ENCODE measurements around the gene PRPF19.

Gene PRPF19

DNA sequence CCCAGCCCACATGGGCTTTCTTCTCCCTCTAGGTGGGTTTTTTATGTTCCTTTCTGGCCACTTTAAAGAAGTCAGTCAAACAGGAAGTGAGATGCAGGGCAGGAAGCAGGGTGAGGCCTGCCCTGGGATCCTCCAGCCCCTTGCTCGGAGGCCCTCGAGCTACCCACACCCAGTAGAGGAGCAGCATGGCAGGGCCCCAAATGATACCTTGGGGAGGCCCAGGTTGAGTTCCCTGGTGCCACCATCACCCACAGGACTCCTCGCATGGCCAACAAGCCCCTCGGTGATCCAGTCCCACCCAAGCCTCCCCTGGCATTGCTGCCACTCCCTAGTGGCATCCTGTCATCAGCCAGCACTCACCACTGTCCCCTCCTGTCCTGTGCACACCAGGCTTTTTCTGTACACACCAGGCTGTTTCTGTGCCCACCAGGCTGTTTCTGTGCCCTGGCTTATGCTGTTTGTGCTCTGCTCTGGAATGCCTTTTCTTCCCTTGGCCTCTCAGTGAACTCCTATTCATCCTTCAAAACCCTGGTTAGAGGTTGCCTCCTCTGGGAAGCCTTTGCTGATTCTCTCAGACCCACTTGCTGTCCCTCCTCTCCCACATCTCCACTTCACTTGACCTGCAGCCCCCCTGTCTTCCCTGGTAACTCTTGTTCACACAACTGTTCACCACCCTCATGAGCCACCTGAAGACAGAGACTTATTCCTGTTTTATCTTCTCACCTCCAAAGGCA is 47.5 kb downstream of the PRPF19 start:
- DNase-seq (ENCODE audit: low read depth in 2 of 2) = no peak

DNA sequence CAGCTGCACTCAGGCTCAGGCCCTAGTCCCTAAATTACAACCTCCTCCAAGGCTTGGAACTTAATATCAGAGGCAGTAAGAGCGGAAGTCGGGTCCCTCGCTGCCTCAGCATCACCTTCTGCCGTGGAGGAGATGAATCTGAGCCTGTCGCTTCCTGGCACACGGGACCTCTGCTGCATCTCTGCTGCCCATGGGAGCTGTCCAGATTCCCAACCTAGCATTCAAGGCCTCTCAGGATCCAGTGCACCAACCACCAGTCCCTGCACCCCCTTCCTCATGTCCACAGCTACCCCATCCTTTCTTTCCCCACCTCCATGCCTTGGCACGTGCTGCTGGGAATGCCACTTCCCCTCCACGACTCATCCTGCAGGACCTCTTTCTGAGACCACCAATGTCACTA is 48.1 kb downstream of the PRPF19 start:
- DNase-seq (ENCODE audit: low read depth in 2 of 2) = no peak

DNA sequence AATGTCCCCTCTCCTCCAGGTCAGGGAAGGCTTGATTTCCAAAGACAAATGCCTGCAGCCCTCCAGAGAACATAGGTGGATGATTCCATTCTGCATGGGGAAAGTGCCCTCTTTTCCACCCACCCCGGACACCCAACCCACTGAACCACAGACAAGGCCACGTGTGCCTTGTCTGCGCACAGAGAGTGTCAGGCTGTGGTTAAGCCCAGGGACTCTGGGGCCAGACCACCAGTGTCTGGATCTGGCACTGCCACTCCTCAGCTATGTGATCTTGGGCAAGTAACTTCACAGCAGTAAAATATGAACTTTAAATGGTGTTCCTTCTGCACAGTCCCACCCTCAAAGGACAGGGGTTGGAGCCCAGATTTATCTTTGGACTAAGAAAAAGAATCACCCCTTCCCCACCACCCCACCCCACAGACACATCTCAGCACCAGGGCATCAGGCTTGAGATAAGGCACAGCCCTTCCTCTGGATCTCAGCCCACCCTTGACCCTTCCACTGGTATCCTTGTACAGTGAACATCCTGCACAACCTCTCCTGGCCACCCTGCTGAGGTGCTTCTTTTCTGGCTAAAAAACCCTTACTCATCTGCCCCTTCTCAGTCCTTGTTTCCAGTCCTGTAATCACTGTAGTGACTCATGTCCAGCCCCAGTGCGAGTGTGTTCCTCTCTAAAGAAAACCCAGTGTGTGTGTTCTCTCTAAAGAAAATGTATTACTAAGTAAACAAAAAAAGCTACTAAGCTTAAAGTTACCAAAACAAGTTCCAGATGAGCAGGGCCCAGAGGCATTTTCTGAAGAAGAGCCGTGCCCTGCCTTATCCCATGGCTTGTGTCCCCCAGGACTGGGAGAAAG is 48.8 kb downstream of the PRPF19 start:
- DNase-seq (ENCODE audit: low read depth in 2 of 2) = no peak

DNA sequence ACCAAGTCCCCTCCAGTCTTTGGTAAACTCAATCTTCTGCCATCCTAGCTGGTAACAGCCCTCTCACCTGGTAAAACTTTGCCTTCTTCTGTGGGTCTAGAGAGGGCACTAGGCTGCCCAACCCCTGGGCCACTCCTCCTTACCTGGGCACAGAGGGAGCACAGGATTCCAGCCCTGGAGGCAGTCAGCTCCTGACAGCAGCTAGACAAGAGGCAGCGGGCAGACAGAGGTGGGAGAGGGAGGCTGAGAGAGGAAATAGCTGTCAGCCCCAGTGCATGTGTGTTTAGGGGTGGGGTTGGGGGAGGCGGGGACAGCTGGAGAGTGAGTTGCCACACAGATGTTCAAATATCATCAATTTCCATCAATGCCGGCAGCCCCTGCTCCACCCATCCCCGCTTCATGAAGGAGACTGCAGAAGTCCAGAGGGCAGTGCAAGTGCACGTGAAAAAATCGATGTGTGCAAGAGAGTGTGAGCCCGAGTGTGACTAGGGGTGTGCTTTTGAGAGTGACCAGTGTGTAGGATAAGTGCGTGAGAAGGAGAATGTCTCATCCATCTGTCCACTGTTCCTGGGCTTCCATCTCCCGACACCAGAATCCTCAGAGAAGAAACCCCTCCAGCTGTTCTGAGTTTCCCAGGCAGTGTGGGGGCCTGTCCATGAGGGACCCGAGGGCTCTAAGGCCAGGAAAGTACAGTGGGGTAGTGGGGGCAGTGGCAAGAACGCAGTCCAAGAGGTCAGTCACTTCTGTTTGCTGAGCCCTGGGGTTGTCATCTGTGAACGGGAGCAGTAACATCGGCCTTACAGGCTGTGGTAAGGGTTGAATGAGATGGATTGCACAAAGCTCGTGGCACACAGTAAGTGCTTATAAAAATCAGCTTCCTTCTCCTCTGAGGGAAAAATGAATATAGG is 50.4 kb downstream of the PRPF19 start, which contains the start of gene PTGDR2:
TSS of gene PTGDR2 (minus strand) at position 225 of the 908 bp plus-strand sequence. CDS start 2,228 bp downstream, outside the sequence.
- no peak for DNase-seq (ENCODE audit: low read depth in 2 of 2)

DNA sequence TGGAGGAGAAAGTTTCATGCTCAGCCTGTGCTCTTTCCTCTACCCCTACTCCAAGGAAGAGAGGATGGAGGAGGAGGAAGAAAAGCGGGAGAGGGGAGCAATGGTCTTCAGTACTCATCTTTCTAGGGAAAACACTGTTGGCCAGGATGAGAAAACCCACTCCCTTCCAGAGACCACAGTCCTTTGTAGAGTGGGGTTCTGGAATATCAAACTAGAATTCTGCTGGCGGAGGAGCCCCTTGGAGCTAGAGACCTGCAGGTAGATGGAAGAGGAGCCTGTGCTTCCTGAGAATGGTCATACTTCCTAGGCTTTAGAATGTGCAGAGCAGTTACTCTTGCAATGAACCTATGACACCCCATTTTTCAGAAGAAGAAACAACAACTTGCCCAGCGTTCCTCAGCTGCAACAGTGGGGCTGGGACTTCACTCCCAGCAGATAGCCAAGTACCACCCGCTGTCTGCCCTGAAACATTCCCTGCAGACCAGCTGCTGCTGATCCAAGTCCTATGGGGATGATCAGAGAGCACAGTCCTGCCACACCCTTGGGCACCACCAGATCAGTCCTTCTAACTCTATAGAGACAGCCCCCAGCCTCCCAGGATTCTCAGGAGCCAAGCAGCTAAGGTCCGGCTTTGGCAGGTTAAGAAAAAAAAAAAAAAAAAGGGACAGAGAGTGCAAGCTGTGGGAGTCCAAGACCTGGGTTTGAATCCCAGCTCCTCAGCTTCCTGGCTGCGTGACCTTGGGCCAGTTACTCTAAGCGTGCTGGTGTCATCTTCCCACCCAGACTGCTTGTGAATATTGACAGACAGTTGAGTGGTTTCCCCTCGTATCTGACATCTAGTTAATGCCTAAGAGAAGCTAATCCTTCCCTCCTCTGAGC is 51.3 kb downstream of the PRPF19 start:
- no peak for DNase-seq (ENCODE audit: low read depth in 2 of 2)

DNA sequence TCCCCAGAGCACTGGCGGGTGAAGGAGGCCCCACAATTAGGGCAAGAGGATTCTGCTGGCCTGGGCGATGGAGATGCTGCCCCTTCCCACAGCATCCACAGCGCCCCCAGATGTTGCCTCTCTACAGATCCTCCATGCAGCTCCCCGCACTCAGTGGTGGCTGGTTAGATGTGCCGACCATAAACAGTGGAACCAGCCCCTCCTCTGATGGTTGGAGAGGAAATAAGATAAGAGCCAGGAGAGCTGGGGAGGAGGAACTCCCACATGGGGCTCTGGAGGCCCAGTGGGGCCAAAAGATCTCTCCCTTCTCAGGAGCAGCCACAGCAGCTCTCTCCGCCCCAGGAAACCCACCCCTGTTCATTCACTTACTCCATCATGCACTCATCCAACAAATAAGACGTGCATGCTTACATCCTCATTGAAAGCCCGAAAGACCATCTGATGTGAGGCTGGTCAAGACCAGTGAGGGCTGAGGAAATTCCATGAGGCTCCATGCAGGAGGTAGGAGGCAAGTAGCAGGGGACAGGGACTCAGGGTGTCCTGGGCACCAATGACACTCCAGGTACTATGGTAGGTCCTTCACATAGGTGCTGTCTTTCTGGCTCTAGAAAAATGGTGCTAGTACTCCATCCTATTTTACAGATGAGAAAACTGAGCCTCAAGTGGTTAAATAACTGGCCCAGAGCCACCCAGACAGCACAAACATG is 52.1 kb downstream of the PRPF19 start:
- DNase-seq (ENCODE audit: low read depth in 2 of 2) = no peak

DNA sequence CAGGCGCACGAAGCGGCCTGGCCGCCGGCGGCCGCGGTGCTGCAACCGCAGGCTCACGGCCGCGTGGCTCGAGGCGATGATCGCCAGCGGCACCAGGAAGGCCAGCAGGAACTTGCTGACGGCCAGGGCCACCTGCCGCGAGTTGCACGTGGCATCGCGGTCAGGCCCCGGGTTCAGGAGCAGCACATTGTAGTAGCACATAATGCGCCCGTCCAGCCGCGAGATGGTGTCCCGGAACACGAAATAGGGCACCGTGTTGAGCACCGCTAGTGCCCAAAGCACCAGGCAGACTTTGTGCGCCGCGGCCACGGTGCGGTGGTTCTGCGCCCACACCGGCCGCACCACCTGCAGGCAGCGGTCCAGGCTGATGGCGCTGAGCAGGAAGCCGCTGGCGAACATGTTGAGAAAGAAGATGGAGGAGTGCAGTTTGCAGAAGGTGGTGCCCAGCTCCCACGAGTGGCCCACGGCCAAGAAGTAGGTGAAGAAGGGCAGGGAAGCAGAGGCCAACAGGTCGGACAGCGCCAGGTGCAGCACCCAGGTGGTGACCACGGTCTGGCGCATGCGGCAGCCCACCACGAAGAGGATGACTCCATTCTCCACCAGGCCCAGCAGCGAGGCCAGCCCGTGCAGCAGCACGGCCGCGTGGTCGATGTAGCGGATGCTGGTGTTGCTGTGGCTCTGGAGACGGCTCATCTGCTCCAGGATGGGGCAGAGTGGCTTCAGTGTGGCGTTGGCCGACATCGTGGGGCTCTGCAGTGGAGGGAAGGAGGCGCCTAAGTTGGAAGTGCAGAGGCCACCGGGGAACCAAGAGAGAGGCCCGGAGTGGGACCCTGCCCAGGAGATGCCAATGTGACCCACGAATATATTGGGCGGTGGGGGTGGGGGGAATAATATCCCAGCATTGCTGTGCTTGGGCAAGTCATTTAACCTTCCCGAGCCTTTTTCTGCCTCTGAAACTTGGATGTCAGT is 53.1 kb downstream of the PRPF19 start:
- no peak for DNase-seq (ENCODE audit: low read depth in 2 of 2)

DNA sequence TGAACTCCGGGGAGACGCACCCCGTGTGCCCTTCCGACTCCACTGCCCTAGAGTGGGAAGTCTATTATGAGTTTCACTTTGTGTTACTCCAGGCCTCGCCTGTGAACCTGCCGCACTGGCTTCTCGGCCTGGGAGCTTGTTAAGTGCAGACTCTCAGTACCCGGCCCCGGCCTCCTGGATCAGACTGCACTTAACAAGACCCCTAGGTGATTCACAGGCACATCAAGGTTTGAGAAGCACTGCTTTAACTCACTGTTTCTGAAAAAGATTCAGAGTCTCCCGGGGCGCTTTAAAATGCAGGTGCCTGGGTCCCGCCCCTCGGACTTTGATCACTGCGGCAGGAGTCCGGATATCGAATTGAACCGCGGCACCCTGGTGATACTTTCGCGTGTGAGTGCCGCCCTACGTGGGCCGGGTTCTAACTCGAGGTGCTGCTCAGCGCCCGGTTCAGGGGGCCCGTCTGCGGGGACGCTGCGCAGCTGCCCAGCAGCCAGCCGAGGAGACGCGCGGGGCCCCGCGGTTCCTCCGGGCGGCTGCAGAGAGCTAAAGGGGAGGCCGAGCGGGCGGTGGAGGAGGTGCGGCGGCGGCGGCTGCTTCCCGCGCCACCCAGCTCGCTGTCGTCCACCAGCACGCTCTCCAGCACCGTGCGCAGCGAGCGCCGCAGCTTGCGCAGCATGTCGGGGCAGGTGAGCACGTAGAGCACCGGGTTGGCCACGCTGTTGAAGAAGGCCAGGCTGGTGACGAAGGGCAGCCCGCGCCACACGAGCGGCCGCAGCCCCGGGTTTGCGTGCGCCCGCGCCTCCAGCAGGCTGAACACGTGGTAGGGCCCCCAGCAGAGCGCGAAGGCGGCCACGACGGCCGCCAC is 54.0 kb downstream of the PRPF19 start:
- DNase-seq (ENCODE audit: low read depth in 2 of 2) = no peak

DNA sequence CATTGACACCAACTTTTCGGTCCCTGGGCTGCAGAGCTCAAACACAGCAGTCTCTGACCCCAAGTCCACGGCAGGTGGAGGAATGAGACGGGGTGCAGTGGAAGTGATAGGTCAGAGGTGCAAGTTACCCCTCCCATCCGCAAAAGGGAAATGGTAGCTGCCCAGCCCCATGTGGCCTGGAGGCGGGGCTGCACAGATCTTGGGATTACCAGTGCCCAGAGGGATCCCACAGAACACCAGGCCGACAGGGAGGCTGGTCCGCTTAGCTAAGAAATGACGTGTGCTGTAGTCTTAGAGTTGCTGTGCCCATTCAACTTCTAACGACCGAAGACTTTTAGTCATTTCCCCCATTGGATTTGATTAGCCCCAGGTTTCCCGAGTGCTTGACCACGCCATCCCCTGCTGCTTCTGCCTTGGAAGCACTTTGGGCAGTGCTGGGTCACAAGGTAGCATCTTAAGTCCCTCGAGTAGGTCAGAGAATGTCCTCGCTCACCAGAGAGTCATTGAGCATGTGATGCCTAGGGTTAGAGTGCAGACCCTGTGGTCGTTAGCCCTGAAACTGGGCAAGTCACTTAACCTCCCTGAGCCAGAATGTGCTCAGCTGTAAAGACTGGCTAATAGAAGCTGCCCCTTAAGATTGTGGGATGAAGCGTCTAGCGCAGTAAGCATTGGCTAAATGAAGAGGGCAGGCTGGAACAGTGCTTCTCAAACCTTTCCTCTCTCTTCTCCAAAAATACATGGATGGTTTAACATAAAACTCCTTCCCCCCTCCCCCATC is 54.9 kb downstream of the PRPF19 start:
- DNase-seq (ENCODE audit: low read depth in 2 of 2) = no peak

DNA sequence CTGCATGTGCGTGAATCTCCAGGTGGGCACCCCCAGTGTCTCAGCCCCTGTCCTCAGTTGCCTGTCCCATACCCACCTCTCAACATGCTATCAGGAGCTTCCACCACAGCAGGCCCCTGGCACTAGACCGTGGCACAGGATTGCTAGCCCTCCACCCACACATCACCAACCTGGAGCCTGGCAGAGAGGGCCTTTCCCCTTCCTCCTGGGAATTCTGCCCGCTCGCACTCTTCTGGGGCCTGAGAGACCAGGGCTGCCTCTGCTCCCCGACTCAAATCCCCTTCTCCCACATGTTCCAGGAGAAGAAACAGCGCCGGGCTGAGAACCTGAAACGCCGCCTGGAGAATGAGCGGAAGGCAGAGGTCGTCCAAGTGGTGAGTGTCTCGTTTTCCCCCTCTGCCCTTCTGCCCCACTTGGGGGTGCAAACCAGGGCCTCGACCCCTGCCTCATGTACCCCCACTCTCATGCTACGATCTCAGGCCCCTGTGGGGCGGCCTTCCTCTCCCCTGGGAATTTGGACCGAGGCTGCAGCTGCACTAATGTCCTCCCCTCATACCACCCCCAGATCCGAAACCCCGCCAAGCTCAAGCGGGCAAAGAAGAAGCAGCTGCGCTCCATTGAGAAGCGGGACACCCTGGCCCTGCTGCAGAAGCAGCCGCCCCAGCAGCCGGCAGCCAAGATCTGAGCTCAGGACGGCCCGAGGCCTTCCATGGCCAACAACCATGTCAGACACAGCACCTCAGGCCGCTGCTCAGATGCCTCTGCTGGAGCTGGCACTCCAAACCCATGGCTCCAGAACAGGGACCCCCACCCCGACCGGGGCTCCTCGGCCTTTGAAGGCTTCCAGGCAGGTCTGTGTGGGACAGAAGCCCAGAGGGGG is 56.5 kb downstream of the PRPF19 start:
- DNase-seq (ENCODE audit: low read depth in 2 of 2) = no peak

DNA sequence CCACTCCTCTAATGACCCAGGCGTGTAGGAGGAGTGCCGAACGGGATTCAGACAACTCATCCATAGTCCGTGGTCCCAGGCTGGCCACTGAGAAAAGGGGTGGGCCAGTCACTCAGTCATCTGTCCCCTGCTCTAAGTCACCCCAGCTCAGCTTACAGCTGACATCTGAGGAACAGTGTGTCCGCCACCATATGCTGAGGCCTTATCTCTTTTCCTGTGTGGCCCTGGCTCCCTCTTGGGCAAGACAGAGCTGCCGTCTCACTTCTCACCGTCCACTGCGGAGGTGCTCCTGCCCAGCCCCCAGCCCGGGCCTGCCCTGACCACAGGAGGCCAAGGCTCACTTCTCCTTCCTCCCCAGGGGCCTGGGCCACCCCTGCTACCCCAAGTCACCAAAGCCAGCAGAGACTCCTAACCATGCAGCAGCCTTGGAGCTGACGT is 57.7 kb downstream of the PRPF19 start:
- no peak for DNase-seq (ENCODE audit: low read depth in 2 of 2)

DNA sequence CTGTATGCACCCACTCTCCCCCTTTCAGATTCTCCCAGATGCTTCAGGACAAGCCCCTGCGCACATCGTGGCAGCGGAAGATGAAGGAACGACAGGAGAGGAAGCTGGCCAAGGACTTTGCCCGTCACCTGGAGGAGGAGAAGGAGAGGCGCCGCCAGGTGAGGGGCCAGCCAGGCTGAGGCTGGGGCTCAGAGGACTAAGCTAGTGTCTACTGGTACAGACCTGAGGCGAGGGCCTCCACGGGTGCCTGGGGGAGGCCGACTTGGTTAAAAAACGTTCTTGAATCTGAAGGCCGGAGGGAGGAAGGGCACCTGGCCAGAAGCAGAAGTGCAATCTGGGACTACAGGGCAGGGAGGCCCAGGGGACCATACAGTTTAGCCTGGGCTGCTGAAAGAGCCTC is 58.5 kb downstream of the PRPF19 start:
- no peak for DNase-seq (ENCODE audit: low read depth in 2 of 2)

DNA sequence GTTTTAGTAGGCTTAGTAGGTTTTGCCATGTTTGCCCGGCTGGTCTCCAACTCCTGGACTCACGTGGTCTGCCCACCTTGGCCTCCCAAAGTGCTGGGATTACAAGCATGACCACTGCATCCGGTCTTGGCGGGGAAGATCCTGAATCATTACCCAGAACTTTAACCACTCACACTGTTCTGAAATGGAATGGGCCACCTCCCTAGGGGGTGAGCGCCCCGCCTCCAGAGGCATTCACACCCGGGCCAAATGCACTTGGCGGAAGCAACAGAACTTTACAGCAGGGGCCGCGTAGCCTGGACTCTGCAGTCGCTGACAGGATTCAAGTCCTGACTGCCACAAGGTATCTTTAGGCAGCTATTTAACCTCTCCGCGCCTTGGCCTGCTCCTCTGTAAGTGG is 59.1 kb downstream of the PRPF19 start:
- DNase-seq (ENCODE audit: low read depth in 2 of 2) = no peak

DNA sequence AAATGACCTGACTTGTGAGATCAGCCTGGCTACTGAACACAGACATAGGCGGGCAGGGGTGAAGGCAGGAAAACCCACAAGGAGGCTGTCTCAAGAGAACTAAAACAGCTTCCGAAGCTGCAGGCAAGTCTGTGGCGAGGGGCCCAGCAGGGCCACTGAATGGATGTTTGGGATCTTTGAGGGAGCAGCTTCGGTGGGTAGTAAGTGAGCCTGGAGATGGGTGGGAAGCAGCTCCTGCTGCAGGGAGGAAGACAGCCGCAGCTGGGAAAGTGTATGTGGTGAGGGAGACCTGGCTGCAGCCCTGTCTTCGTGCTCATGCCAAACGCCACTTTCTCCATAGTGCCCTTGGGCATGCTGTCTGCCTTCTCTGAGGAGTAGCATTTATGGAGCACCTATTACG is 61.0 kb downstream of the PRPF19 start:
- DNase-seq (ENCODE audit: low read depth in 2 of 2) = no peak

DNA sequence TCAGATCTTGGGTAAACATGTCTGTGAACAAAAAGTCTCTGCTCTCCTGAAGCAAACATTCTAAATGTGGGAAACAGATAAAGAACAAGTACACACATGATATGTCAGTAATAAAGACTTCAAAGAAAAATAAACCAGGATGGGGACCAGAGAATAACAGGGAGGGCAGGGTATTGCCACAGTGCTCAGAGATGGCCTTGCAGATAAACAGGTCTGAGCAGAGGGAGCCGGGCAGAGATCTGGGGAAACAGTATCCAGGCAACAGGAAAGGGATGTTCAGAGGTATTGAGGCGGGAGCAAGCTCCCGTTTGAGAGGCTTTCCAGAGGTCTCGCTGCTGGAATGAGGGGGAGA is 61.5 kb downstream of the PRPF19 start:
- no peak for DNase-seq (ENCODE audit: low read depth in 2 of 2)

DNA sequence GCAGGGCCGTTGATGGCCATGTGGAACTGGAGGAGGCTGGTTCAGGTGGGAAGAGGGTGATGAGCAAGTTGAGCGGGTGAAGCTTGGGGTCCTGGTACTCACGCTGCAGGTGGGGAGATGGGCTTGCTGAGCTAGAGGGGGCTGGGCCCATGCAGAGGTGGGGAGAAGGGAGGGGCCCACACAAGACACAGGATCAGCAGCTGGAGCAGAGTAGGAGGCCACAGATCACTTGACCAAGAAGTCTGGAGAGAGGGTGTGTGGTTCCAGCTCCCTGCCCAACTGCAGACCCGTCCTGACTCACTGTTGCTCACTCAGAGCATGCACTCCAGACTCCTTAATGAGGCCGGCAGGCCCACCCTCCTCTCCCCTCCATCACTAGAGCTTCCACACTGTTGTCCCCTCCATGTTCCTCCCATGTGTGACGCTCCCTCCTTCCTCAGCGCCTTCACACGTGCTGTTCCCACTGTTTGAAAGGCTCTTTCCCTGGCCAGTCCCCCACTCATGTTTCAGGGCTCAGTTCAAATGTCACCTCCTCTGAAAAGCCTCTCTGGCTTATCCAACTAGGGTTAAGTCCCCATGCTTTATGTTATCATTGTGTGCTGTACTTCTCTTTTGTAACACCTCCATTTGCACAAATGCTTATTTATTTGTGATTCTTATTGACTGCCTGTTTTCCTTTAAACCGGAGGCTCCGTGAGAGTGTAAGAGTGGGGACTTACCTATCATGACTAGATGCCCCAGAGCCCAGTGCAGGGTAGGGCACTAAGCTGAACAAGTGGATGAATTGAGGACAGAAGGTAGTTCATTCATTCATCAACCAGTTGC is 62.1 kb downstream of the PRPF19 start:
- no peak for DNase-seq (ENCODE audit: low read depth in 2 of 2)

Measured in activated CD8-positive, alpha-beta memory T cell treated with anti-CD3 and anti-CD28 coated beads for 4 hours (primary cell).